PC-3 (cell line): ENCODE data around the gene ERGIC1. TPM values are rescaled to one million over a fixed set of nuclear protein-coding genes. Genes with fewer than 3 reads are reported as not detected.
"Not testable (repeated sequence)": the region's sequence is repeated elsewhere in the genome, so short reads cannot be mapped to it uniquely, and the experiment has no call there.

Experiments used
- ATAC-seq: fragments of 200-7000 bp; cut with Tn5 transposase; 2 replicates; pipeline ENCODE4 v1.9.1; 2020; ENCODE audit warnings: mild to moderate bottlenecking, moderate library complexity
- BruUV-seq: library from RNA; stranded (reverse); fragments of 400-500 nt; replicated peaks from 2 replicates; lab custom pipeline; 2021; lab: Mats Ljungman, UMichigan
- CTCF ChIA-PET: fragments of 300-600 bp; sonication (Branson Sonifier 250); formaldehyde crosslinking; loops from one replicate; lab custom pipeline; 2022; ENCODE audit warnings: antibody characterized with exemption; lab: Charles Lee
- POLR2A ChIA-PET: fragments of 300-600 bp; sonication (Branson Sonifier 250); formaldehyde crosslinking; loops from one replicate; lab custom pipeline; 2022; ENCODE audit warnings: antibody characterized with exemption; ENCODE audit not compliant: unreplicated experiment; lab: Charles Lee
- DNase-seq: peaks from one replicate; pipeline ENCODE4 v3.0.0-alpha.2; 2015
- H2AFZ ChIP-seq: fragments of 300-600 bp; sonication (generic); 2 replicates; pipeline ENCODE4 v1.6.0; 2016; ENCODE audit warnings: antibody characterized with exemption, low read length
- H3F3A ChIP-seq: fragments of 300-600 bp; sonication (generic); one replicate; pipeline ENCODE4 v1.6.0; 2017; ENCODE audit warnings: antibody characterized with exemption, low read length, control low read depth, mild to moderate bottlenecking; ENCODE audit not compliant: unreplicated experiment
- H3K27ac ChIP-seq: fragments of 300-600 bp; sonication (generic); 2 replicates; pipeline ENCODE4 v1.5.1; 2016; ENCODE audit warnings: mild to moderate bottlenecking, low read length
- H3K27me3 ChIP-seq: fragments of 300-600 bp; sonication (generic); 2 replicates; pipeline ENCODE4 v1.6.1; 2016; ENCODE audit warnings: low read length, mixed read lengths
- H3K36me3 ChIP-seq: fragments of 300-600 bp; sonication (generic); 2 replicates; pipeline ENCODE4 v1.6.1; 2016; ENCODE audit warnings: low read depth, mixed run types, low read length, mixed read lengths
- H3K4me1 ChIP-seq: fragments of 300-600 bp; sonication (generic); 2 replicates; pipeline ENCODE4 v1.5.1; 2016; ENCODE audit warnings: low read length; ENCODE audit not compliant: insufficient read depth
- H3K4me2 ChIP-seq: fragments of 300-600 bp; sonication (generic); 2 replicates; pipeline ENCODE4 v1.6.0; 2016; ENCODE audit warnings: low read length
- H3K4me3 ChIP-seq: fragments of 300-600 bp; sonication (generic); 2 replicates; pipeline ENCODE4 v1.5.1; 2016; ENCODE audit warnings: mild to moderate bottlenecking, low read length, mixed read lengths
- H3K79me2 ChIP-seq: fragments of 300-600 bp; sonication (generic); 2 replicates; pipeline ENCODE4 v1.6.1; 2017; ENCODE audit warnings: low read length, mixed read lengths
- H3K9ac ChIP-seq: fragments of 300-600 bp; sonication (generic); 2 replicates; pipeline ENCODE4 v1.6.0; 2016; ENCODE audit warnings: mild to moderate bottlenecking, low read length
- H3K9me2 ChIP-seq: fragments of 300-600 bp; sonication (generic); replicated peaks from 2 replicates; pipeline ENCODE4 v1.6.1; 2016; ENCODE audit warnings: mixed run types, low read length, mixed read lengths
- H3K9me3 ChIP-seq: fragments of 300-600 bp; sonication (generic); 2 replicates; pipeline ENCODE4 v1.6.1; 2016; ENCODE audit warnings: low read length, mixed read lengths
- H4K20me1 ChIP-seq: fragments of 300-600 bp; sonication (generic); 2 replicates; pipeline ENCODE4 v1.6.1; 2016; ENCODE audit warnings: low read length, mixed read lengths
- CTCF ChIP-seq: fragments of 300-600 bp; sonication (generic); conservative IDR thresholded peaks from 2 replicates; pipeline ENCODE4 v1.5.1; 2017; ENCODE audit warnings: antibody characterized with exemption, low read depth, mild to moderate bottlenecking, low read length
- EZH2 ChIP-seq: fragments of 300-600 bp; sonication (generic); IDR thresholded peaks from one replicate; pipeline ENCODE4 v1.6.1; 2017; ENCODE audit warnings: antibody characterized with exemption, mild to moderate bottlenecking, low read length; ENCODE audit not compliant: unreplicated experiment
- EZH2phosphoT487 ChIP-seq: fragments of 300-600 bp; sonication (generic); IDR thresholded peaks from 2 replicates; pipeline ENCODE4 v1.6.1; 2018; ENCODE audit warnings: mild to moderate bottlenecking, antibody characterized with exemption, low read length, borderline replicate concordance
- intact Hi-C: fragments of 100-400 bp; cut with micrococcal nuclease; formaldehyde crosslinking; loops from 2 replicates; pipeline ENCODE4 v1.9.0; 2023
- total RNA-seq: library from RNA; depleted of rRNA; stranded (reverse); fragments of >200 nt; gene quantifications from 2 replicates; pipeline ENCODE4 v1.2.3, GENCODE V29; 2014

Gene ERGIC1
- total RNA-seq, 1 experiment from 2014 or later = 148 TPM

- no peak for DNase-seq
- CTCF ChIA-PET = no interaction called here
- H3K9ac ChIP-seq = no peak overlapping the region
- TF ChIP-seq CTCF (no peak), EZH2phosphoT487 (no peak), EZH2 (no peak)
- H3K4me2 ChIP-seq = no peak overlapping the region
- H3K79me2 ChIP-seq = no peaks in the 10 kb centered on the region
- H3K9me3 ChIP-seq = no peaks in the 10 kb centered on the region
- no TSS peak for BruUV-seq
- no peak overlapping the region for H3K27ac ChIP-seq
- no peak overlapping the region for H3K4me3 ChIP-seq
- no peak for ATAC-seq
- H3K27me3 ChIP-seq = no peaks in the 10 kb centered on the region
- H3K4me1 ChIP-seq = peaks cover 3% of the 10 kb centered on the region; the same call in 1 of the 2 replicates
- intact Hi-C loops = no loop called here
- no peak overlapping the region for H2AFZ ChIP-seq
- H3K36me3 ChIP-seq = no peaks in the 10 kb centered on the region; the same call in 1 of the 2 replicates
- POLR2A ChIA-PET = no interaction called here
- no peaks in the 10 kb centered on the region for H4K20me1 ChIP-seq
- H3K9me2 ChIP-seq = no peaks in the 10 kb centered on the region
- no peaks in the 10 kb centered on the region for H3F3A ChIP-seq
These were observed 61.5 kb downstream of the ERGIC1 start for GRCh38 chr5:172895549-172895948.

- ChIA-PET CTCF (no interaction called here), POLR2A (no interaction called here)
- Histone ChIP-seq H3K4me2 (no peak overlapping the region), H3K27me3 (no peaks in the 10 kb centered on the region), H3K9me2 (no peaks in the 10 kb centered on the region), H2AFZ (no peak overlapping the region), H3K9ac (no peak overlapping the region; the same call in 1 of the 2 replicates), H3K9me3 (no peaks in the 10 kb centered on the region), H3K4me1 (peaks cover 3% of the 10 kb centered on the region; the same call in 1 of the 2 replicates), H3K36me3 (no peaks in the 10 kb centered on the region; the same call in 1 of the 2 replicates), H3K79me2 (no peaks in the 10 kb centered on the region), H3K4me3 (no peak overlapping the region), H3K27ac (peak overlapping the region; percentile 79), H4K20me1 (no peaks in the 10 kb centered on the region), H3F3A (no peaks in the 10 kb centered on the region)
- DNase-seq (no peak), ATAC-seq (no peak)
- TF ChIP-seq EZH2phosphoT487 (no peak), EZH2 (no peak), CTCF (no peak)
- intact Hi-C loops = no loop called here
- no TSS peak for BruUV-seq
These were observed 62.4 kb downstream of the ERGIC1 start for GRCh38 chr5:172896465-172896864.

DNA sequence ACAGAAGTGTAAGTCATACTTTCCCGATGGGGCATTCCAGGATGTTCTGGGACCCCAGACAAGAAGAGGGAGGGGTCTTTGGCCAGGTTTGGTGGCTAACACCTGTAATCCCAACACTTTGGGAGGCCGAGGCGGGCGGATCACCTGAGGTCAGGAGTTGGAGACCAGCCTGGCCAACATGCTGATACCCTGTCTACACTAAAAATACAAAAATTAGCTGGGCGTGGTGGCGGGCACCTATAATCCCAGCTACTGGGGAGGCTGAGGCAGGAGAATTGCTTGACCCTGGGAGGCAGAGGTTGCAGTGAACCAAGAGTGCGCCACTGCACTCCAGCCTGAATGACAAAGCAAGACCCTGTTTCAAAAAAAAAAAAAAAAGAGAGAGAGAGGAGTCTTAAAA, 63.0 kb downstream of the ERGIC1 start:
- H3K4me2 ChIP-seq, H3K9me2 ChIP-seq, H4K20me1 ChIP-seq, intact Hi-C loops, CTCF ChIA-PET, ATAC-seq, H3K4me1 ChIP-seq, H3F3A ChIP-seq, DNase-seq, H3K4me3 ChIP-seq, H3K27me3 ChIP-seq, H3K9me3 ChIP-seq, H3K36me3 ChIP-seq, H2AFZ ChIP-seq, BruUV-seq, POLR2A ChIA-PET, H3K79me2 ChIP-seq: not testable (repeated sequence)
- Histone ChIP-seq H3K27ac (peak overlapping the region; percentile 79), H3K9ac (peak overlapping the region; percentile 6; the same call in 1 of the 2 replicates)
